NOMO-1 treated with dmso at 0.1 percent for 144 hours (cell line): ENCODE measurements around the gene BBX.
"Not testable (repeated sequence)": the region's sequence is repeated elsewhere in the genome, so short reads cannot be mapped to it uniquely, and the experiment has no call there.

Experiments used
- DNase-seq: peaks from one replicate; lab custom pipeline; 2025; ENCODE audit not compliant: unreplicated experiment; lab: John Stamatoyannopoulos, UW

BBX gene

DNA sequence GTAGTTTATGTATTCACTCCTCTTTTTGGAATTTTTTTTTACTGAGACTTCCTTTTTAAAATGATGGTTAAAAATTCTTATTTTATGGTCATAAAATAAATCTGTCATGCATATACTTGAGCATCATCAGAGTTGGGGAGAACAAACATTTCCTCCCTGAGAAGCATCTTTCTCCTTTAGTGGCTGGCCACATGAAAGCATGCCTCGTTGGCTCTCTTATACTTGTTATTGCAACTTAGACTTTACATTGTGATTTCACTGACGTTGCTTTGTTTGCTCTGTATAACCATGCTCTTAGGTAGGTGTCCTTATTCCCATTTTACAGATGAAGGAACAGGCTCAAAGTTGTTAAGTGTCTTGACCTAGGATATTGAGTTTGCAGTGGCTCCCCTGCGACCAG is 18.1 kb downstream of the BBX start:
- DNase-seq: no peak

DNA sequence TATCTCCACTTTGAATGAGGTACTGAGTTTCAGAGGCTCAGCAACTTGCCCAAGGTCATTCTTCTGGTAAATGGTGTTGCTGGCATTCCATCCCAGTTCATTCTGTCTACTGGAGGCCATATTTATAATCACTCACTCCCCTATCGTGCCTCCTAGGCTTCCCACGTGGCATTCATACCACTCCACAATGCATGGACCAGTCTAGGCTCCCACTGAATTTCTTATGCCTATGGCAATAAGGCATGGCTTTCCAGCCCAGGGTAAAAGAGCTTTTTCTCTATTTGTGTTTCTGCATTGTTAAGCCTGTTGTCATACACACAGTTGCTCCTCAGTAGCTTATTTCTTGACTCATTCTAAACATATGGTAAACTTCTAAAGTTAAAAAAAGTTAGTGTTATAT is 19.9 kb downstream of the BBX start:
- no peak for DNase-seq

DNA sequence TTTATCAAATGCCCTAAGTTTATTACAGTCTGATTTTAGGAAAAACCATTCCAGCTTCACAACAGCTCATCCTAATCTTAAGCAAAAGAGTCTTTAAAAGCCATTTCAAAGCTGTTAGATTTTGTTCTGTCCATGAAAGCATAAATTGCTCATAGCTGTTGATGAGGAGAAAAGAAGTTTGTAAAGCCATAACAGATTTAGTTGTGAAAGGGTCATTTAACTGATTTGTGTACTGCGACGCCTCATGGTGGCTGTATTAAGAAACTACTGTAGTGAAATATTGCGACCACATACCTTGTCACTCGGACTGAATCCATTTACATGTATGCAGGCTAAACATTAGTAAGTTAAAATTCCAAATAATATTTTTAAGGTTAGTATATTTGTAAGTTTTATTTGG is 20.9 kb downstream of the BBX start:
- DNase-seq: no peak

DNA sequence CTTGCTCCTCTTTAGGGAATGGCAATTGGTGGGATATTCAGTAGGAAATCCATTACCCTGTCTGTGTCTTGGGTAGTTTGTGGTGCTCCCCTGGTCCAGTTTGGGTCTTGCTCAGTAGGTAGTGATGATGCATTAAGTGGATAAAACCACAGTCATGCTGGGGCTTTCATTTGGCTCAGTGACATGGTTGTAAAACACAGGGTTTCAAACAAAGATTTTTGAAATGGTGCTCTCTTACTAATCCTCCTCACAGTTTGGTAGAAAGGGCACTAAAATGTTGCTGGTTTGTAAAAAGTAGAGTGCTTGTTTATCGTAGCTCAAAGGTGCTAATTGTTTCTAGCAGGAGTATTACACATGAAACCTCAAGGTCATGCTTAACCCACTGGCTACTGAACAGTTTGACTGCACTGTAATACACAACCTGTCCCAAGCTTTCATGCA is 22.9 kb downstream of the BBX start:
- no peak for DNase-seq

DNA sequence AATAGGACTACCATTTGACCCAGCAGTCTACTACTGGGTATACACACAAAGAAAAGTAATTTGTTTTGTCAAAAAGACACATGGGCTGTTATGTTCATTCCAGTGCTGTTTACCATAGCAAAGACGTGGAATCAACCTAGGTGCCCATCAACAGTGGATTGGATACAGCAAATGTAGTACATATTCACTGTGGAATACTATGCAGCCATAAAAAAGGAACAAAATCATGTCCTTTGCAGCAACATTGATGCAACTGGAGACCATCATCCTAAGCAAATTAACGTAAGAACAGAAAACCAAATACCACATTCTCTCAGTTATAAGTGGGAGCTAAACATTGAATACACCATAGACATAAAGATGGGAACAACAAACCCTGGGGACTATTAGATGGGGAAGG is 25.8 kb downstream of the BBX start:
- DNase-seq: no peak

DNA sequence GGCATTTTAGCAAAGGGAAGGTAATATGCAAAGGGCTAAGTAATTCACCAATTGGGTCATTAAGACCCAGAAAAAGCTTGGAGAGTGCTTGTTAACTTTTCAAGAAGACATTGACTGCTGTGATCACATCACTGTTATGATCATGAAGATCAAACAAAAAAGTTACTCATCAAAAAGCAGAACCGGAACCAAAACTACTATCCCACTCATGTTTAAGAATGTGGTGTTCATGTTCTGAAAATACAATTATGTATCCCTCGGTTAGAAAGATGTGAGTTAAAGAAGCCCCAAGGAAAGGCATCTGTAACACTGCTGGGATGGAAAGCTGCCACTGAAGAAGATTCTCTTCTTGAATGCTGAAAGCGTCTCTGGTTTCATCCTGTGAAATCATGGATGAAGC is 32.6 kb downstream of the BBX start:
- no peak for DNase-seq

DNA sequence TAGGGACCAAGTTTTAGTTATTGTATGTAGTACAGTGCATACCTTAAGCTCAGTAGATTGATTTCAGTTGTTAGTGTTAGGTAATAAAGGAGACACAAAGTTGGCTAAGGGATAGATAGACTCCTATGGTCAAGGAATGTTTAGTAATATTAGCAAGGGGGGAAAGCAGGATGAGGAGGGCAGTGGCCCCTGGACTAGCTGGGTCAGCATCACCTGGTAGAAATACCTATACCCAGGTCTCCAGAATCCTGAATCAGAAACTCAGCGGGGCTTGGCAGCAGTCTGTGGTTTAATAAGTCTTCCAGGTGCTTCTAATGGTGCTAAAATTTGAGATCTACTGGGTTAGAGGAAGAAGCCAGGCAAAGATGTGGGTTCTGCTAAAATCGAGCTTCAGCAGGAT is 35.0 kb downstream of the BBX start:
- DNase-seq: no peak

DNA sequence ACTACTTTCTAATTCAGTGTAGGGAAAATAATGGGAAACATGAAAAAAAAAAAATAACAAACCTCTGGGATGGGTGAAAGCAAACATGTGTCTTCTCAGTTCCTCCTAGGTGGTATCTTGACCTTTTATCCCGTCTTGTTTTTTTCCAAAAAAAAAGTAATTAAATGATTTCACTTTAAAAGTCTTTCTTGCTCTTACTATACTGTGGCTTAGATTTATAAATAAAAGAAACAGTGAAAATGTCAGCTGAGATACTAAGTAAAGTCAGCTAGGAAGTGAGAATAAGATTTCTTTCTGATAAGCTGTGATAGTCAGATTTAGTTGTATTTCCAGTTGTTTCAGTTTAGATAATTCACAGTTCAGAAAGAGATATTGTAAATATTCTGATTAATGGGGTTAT is 37.4 kb downstream of the BBX start:
- no peak for DNase-seq

DNA sequence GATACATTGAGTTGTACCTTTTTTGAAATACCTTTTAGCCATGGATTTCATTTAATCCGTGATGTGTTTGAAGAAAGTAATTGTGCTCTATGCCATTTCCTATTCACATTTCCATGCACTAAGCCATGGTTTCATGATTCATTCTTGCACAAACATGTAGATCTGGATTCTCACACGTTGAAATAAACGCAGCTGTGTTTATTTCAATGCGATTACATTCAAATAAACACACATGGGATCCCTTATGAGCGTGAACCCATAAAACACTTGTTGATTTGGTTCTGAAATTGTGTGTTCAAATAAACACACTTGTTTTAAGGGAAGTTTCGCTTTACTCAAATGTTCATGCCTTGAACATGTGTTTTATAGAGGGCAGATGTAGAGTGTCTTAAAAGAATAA is 39.2 kb downstream of the BBX start:
- no peak for DNase-seq

DNA sequence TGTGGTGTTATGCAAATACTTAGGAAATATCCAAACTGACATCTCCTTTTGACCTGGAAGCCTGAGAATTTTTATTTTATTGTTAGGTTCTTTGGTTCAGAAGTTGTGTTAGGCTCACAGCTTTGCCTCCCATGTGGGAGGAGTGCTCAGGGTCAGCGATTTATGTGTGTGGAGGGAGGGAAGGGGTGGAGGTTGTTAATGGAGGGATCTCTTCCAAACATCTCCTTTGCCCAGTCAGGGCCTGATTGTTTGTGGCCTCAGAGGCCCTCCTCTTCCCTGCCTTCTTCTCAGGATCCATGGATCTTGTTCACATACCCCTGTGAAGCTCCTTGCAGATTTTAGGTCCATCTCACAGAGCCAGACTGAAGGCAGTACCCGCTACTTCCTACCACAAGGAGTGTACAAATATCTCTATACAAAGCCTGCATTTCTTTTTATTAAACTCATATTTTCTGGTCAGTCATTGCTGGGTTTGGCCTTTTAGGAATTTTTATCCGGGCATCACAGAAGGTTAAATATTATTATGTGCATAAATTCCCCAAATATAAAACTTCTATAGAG is 40.3 kb downstream of the BBX start:
- no peak for DNase-seq

DNA sequence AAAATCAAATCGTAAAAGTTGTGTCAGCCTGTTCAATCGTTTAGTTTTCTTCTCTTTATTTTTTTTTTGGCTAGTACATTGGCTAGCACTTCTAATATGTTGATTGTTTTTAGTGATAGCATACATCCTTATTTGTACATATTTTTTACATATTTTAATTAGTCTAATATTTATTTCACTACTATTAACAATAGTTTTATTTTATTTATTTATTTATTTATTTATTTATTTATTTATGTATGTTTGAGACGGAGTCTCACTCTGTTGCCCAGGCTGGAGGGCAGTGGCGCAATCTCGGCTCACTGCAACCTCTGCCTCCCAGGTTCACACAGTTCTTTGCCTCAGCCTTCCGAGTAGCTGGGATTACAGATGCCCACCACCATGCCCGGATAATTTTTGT is 42.5 kb downstream of the BBX start:
- not testable (repeated sequence) for DNase-seq

DNA sequence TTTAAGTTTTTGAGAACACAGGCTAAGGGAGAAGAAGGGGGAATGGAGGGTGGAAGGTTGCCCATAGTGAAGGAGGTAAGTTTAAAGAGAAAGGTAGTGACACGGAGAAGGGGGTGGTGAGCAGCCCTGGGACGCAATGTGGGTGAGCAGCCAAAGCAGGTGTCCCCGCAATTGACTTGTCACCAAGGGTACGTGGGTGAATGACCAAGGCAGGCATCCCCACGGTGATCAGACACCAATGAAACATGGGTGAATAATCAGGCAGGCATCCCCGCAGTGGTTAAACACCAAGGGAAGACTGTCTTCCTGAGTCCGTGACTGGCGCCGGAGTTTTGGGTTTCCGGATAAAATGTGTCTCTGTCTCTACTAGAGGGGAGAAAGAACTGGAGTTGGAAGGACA is 48.3 kb downstream of the BBX start:
- DNase-seq: not testable (repeated sequence)

DNA sequence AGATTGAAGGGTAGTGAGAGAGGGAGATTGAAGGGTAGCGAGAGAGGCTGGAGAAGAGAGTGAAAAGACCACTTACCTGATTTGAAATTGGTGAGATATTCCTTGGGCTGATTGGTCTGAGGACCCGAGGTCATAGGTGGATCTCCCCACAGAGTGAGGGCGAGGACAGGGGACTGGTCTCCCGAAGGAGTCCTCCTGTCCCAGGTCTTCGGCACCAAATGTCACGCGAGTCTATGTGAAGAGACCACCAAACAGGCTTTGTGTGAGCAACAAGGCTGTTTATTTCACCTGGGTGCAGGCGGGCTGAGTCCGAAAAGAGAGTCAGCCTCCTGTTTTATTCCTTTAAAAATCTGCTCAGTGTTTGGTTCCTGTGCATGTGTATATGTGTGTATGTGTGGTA is 48.7 kb downstream of the BBX start:
- DNase-seq: not testable (repeated sequence)

DNA sequence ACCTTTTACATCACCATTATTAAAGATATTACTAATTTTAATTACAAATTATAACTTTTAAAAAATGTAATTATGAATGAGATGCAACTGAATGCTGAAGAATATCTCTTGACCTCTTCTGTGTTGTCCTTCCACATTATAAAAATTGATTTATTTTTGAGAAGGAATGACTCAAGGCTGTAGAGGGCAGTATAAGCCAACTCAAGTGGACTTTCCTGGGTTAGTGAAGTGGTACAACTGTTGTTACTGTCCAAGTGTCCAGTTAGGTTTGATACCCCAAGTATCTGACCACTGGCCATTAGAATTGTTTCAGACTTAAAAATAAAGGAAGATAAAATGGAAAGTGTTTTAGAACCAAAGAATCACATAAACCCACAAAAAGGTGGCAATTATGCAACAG is 51.9 kb downstream of the BBX start:
- DNase-seq: no peak

DNA sequence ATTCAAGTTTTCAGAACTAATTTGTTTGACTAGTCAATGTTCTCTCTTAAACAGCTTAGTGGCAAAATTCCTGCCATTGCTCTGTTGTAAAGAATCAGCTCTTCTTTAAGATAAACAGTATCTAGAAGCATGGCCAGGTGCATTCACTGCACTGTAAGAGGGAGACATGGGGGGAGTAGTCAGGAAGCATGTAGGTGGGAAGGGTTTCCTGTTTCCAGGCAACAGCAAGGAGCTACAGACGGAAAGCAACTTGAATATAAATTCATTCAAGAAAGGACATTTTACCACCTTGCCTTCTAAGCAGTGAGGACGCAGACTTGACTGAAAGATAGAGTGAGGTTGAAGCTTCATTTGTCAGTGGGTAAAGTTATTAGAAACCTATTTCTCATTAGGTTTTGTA is 55.3 kb downstream of the BBX start:
- DNase-seq: no peak

DNA sequence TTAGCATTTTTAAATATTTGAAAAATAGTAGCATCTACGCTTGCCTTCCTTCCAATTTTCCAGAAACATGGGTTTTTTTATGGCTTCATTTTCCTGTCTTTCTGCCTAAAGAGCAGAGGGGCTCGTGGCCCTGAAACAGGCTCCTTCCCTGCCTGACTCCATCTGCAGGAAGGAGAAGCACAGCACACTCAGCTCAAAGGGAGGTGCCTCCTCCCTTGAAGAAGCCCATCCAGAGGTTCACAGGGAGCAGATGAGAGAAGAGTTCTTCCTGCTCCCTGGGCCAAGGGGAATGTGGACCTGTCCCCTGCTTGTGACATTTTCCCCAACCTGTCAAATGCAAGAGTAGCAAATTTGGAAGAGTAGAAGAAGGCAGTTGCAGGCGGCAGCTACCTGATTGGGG is 55.8 kb downstream of the BBX start:
- DNase-seq: no peak

DNA sequence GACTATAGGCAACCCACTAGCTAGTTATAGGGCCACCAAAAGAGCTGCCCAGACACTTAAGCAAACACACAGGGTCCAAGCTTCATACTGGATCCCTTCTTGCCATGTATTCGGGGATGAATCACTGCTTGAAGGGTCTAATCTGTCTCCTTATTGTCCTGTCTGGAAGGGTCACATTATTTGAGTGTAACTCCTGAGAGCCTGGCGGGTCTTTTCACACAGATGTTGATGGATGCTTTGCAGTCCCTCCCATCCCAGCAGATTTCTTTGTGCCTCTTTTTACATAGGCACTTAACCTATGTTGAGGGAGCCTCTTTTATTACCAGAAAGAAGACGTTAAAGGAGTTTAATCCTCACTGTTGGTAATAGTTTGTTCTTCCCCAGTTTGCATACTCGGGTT is 56.6 kb downstream of the BBX start:
- no peak for DNase-seq

DNA sequence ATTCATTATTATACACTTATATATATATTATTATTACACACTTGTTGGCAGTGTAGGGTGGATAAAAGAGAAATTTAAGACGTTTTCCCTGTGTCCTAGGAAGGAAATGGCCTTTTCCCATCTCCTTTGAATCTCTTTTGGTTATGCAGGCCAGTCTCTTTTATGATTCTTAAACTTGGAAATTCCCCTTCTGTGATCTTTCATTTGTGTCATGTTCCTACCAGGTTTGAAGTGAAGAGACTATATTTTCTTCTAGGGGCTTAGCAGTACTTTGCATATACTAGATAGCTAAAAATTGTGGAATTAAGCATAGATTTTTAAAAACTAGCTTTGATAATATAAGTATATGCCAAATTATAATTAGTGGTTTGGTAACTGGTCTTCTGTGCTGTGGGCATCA is 58.5 kb downstream of the BBX start:
- DNase-seq: no peak

DNA sequence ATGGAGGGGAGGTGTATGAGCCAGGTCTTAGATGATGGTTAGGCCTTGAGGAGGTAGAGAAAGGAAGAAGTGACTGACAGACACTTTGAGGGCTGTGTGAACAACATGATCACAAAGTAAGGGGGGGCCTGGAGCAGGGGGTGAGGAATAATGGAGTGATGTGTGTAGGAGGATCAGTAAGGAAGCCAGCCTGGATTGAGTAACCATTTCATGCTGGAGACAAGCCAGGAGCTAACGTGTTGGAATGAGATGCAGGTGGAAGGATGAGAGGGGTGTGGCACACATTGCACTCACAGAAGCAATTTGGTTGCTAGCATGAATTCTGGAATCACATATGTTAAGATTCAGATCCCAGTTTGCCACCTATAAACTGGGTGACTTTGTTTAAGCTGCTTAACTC is 65.5 kb downstream of the BBX start:
- no peak for DNase-seq

DNA sequence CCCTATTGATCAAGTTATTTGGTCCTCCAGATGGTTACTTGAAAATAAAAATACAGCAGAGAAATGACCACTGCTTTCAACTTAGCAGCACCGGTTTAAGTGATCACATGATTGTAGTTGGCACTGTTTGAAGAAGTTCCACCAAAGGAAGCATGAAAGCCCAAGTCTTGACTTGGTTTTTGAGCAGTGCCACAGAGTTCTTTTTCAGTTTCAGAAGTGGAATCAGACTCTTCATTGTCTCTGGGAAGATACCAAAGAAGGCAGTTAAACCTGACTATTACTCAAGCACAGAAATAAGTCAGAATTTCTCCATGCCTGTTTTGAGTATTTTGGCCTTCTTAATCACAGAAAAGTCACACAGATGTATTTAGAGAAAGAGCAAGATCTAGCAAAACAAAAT is 66.7 kb downstream of the BBX start:
- no peak for DNase-seq

DNA sequence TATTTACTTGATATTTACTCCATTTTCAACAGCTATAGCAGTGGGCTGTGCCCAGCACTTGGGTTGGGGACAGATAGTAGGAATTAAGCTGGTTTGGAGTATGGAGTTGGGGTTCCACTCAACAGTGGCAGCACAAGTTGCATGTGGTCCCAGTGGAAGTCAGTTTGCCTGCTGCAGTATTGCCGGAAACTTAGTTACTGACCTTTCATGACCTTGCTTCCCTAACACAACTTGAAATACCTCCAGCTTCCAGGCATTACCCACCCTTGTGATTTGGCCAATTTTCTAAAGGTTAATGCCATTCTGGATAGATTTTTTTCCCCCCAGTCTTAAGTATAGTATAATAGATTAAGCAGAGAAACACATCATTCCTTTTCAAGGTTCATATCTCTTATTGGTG is 68.0 kb downstream of the BBX start:
- DNase-seq: no peak

DNA sequence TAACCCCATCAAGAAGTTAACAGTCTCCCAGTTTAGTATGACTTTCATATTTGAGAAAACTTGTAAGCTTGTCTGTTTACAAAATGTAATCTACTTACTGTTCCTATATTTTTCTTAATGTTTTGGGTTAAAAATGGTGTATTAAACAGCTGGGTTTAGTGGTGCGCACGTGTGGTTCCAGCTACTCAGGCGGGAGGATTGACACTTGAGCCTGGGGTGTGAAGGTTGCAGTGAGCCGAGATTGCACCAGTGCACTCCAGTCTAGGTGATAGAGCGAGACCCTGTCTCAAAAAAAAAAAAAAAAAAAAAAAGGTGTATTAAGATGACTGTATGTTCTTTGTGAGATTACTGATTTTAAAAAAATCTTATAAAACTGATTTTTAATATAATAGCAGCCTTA is 69.3 kb downstream of the BBX start:
- no peak for DNase-seq

DNA sequence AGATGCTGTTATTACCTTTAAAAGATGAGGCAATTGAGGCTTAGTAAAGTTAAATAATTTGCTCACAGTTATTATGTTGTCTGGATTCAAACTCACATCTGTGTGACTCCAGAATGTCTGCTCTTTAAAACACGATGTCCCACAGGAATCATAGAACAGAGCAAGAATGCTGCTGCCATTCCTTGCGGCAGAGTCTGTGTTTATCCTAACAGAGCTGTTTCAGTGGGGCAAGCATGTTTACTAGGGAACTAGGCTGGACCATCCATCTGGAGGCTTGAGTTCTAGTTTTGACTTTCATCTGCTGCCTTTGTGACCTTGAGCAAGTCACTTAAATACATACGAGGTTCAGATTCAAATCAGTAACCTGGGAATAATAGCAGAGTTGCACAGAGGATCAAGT is 72.1 kb downstream of the BBX start:
- no peak for DNase-seq

DNA sequence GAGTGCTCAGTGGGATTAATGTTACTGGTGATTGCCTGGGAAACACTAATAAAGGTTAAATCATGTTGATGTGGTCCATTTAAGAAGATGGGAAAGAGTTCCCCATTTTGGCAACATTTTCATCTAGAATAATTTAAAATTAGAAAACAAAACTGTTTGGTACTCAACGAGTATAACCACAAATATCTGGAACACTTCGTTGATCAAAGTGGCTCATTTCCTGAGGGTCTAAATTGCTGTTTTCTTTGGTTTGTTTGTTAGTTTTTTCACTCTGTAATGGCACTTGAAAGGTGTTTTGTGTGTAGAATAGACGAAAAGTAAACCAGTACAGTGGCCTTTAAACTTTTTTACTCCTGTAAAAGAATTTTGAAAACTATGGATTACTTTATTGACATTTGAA is 73.9 kb downstream of the BBX start:
- no peak for DNase-seq
